Lower lobe of right lung (tissue), 2 donors: ENCODE results near the gene ADISSP. TPM values are rescaled to one million over a fixed set of nuclear protein-coding genes. Genes with fewer than 3 reads are reported as not detected.

ENCODE experiments used
- ATAC-seq, 2 donors: fragments of 200-7000 bp; cut with Tn5 transposase; one replicate each; pipeline ENCODE4 v1.9.1; 2020 to 2022; ENCODE audit warnings: mild to moderate bottlenecking in 2 of 2, moderate library complexity in 2 of 2
- DNase-seq: peaks from one replicate; pipeline ENCODE4 v3.0.0-alpha.2; 2020
- H3K27ac ChIP-seq: fragments of 200-600 bp; one replicate; pipeline ENCODE4 v1.8.0; 2022
- H3K27me3 ChIP-seq: fragments of 200-600 bp; one replicate; pipeline ENCODE4 v1.8.0; 2022; ENCODE audit warnings: low read depth
- H3K36me3 ChIP-seq: fragments of 200-600 bp; one replicate; pipeline ENCODE4 v1.8.0; 2022; ENCODE audit warnings: mild to moderate bottlenecking
- H3K4me1 ChIP-seq: fragments of 200-600 bp; one replicate; pipeline ENCODE4 v1.8.0; 2022
- H3K4me3 ChIP-seq: fragments of 200-600 bp; one replicate; pipeline ENCODE4 v1.8.0; 2022; ENCODE audit warnings: mild to moderate bottlenecking
- H3K9me3 ChIP-seq: fragments of 200-600 bp; one replicate; pipeline ENCODE4 v1.8.0; 2022
- CTCF ChIP-seq: fragments of 200-600 bp; IDR thresholded peaks from one replicate; pipeline ENCODE4 v1.8.0; 2022; ENCODE audit warnings: antibody characterized with exemption, mild to moderate bottlenecking
- intact Hi-C: fragments of 100-400 bp; cut with DNase I; formaldehyde crosslinking; loops from one replicate; pipeline ENCODE4 v1.11.0; 2022
- total RNA-seq: library from RNA; stranded (reverse); fragmentation: NEBNext Ultra II Directional; extraction: Animal tissue kit (Norgen Biotek cat#: 25700); gene quantifications from one replicate; pipeline ENCODE4 v1.2.1, GENCODE V29; 2021
- donor health status: DM: no; HTN: yes; CAD: no; lungs with severe emphysema.

Gene ADISSP
- total RNA-seq, 1 donor from 2014 or later: 33.2 TPM

- Histone ChIP-seq H3K36me3 (peaks cover 4% of the 10 kb centered on the region), H3K27me3 (no peaks in the 10 kb centered on the region), H3K9me3 (no peaks in the 10 kb centered on the region), H3K4me1 (peaks cover 60% of the 10 kb centered on the region), H3K4me3 (peak overlapping the region; percentile 14), H3K27ac (peak overlapping the region; percentile 36)
- DNase-seq: no peak
- no peak for ATAC-seq
- TF ChIP-seq CTCF: no peak
- intact Hi-C loops: no loop called here
Measured at GRCh38 chr20:3738111-3739053, 29.2 kb downstream of the ADISSP start.

- ATAC-seq: no peak
Measured at GRCh38 chr20:3735768-3736167, 31.8 kb downstream of the ADISSP start.

GRCh38 chr20:3734111-3734843 is 33.3 kb downstream of the ADISSP start:
- intact Hi-C loops: no loop called here
- Histone ChIP-seq H3K27ac (peak overlapping the region; percentile 79), H3K9me3 (no peaks in the 10 kb centered on the region), H3K4me1 (peaks cover 60% of the 10 kb centered on the region), H3K4me3 (peak overlapping the region; percentile 62), H3K36me3 (peaks cover 4% of the 10 kb centered on the region), H3K27me3 (peaks cover 16% of the 10 kb centered on the region)
- no peak for TF ChIP-seq CTCF
- ATAC-seq (peak; percentile 50 to 56), DNase-seq (peak; percentile 65)

More at GRCh38 chr20:3735768-3736167, 31.8 kb downstream of the ADISSP start:
- Histone ChIP-seq H3K27me3 (peaks cover 15% of the 10 kb centered on the region), H3K27ac (no peak overlapping the region), H3K4me3 (no peak overlapping the region), H3K4me1 (peaks cover 66% of the 10 kb centered on the region), H3K9me3 (no peaks in the 10 kb centered on the region), H3K36me3 (peaks cover 4% of the 10 kb centered on the region)
- no peak for DNase-seq
- intact Hi-C loops: no loop called here
- no peak for TF ChIP-seq CTCF

- Histone ChIP-seq H3K27me3 (peaks cover 22% of the 10 kb centered on the region), H3K4me3 (peak overlapping the region; percentile 62), H3K36me3 (peaks cover 4% of the 10 kb centered on the region), H3K9me3 (no peaks in the 10 kb centered on the region), H3K4me1 (peaks cover 66% of the 10 kb centered on the region), H3K27ac (peak overlapping the region; percentile 79)
- no peak for DNase-seq
- ATAC-seq: no peak
- intact Hi-C loops: no loop called here
- no peak for TF ChIP-seq CTCF
Measured at GRCh38 chr20:3733119-3733995, 34.2 kb downstream of the ADISSP start.
